Activated naive CD8-positive, alpha-beta T cell (primary cell): ENCODE results near the gene MAB21L2.

Experiments used
- H3K27ac Mint-ChIP-seq: one replicate; pipeline ENCODE4 v1.8.0; 2021; ENCODE audit warnings: mixed read lengths
- H3K27me3 Mint-ChIP-seq: one replicate; pipeline ENCODE4 v1.8.0; 2021; ENCODE audit warnings: mixed read lengths
- H3K36me3 Mint-ChIP-seq: one replicate; pipeline ENCODE4 v1.8.0; 2021; ENCODE audit warnings: mixed read lengths
- H3K4me1 Mint-ChIP-seq: one replicate; pipeline ENCODE4 v1.8.0; 2021; ENCODE audit warnings: low read depth, mixed read lengths
- H3K4me3 Mint-ChIP-seq: one replicate; pipeline ENCODE4 v1.8.0; 2021; ENCODE audit warnings: mild to moderate bottlenecking, mixed read lengths
- H3K9me3 Mint-ChIP-seq: one replicate; pipeline ENCODE4 v1.8.0; 2021; ENCODE audit warnings: low read depth, mixed read lengths

The MAB21L2 gene

GRCh38 chr4:150583287-150584110 lies 1.5 kb downstream of the MAB21L2 start:
- peaks cover 3% of the 10 kb centered on the region for H3K9me3 Mint-ChIP-seq
- H3K36me3 Mint-ChIP-seq = peaks cover 27% of the 10 kb centered on the region
- peaks cover 2% of the 10 kb centered on the region for H3K4me1 Mint-ChIP-seq
- H3K4me3 Mint-ChIP-seq = no peak overlapping the region
- H3K27ac Mint-ChIP-seq = no peak overlapping the region
- H3K27me3 Mint-ChIP-seq = no peaks in the 10 kb centered on the region

- Mint-ChIP-seq H3K4me1 (peaks cover 2% of the 10 kb centered on the region), H3K9me3 (peaks cover 3% of the 10 kb centered on the region), H3K27me3 (no peaks in the 10 kb centered on the region), H3K36me3 (peaks cover 27% of the 10 kb centered on the region), H3K27ac (no peak overlapping the region), H3K4me3 (no peak overlapping the region)
Measured at GRCh38 chr4:150584111-150584915, 2.4 kb downstream of the MAB21L2 start.

GRCh38 chr4:150585611-150586010 lies 3.7 kb downstream of the MAB21L2 start:
- peaks cover 2% of the 10 kb centered on the region for H3K4me1 Mint-ChIP-seq
- no peak overlapping the region for H3K4me3 Mint-ChIP-seq
- H3K9me3 Mint-ChIP-seq = peaks cover under 1% of the 10 kb centered on the region
- H3K36me3 Mint-ChIP-seq = peaks cover 26% of the 10 kb centered on the region
- H3K27me3 Mint-ChIP-seq = no peaks in the 10 kb centered on the region
- H3K27ac Mint-ChIP-seq = peak overlapping the region; percentile 11

GRCh38 chr4:150586162-150586810 lies 4.3 kb downstream of the MAB21L2 start:
- Mint-ChIP-seq H3K4me1 (peaks cover 2% of the 10 kb centered on the region), H3K4me3 (no peak overlapping the region), H3K36me3 (peaks cover 25% of the 10 kb centered on the region), H3K27ac (peak overlapping the region; percentile 54), H3K27me3 (no peaks in the 10 kb centered on the region), H3K9me3 (no peaks in the 10 kb centered on the region)

GRCh38 chr4:150588316-150588715 lies 6.4 kb downstream of the MAB21L2 start:
- peaks cover 20% of the 10 kb centered on the region for H3K36me3 Mint-ChIP-seq
- H3K4me3 Mint-ChIP-seq = no peak overlapping the region
- no peaks in the 10 kb centered on the region for H3K9me3 Mint-ChIP-seq
- H3K4me1 Mint-ChIP-seq = no peaks in the 10 kb centered on the region
- no peaks in the 10 kb centered on the region for H3K27me3 Mint-ChIP-seq
- peak overlapping the region; percentile 2 for H3K27ac Mint-ChIP-seq

- Mint-ChIP-seq H3K27me3 (no peaks in the 10 kb centered on the region), H3K4me3 (no peak overlapping the region), H3K27ac (no peak overlapping the region), H3K4me1 (no peaks in the 10 kb centered on the region), H3K36me3 (peaks cover 17% of the 10 kb centered on the region), H3K9me3 (no peaks in the 10 kb centered on the region)
Measured at GRCh38 chr4:150589157-150589556, 7.2 kb downstream of the MAB21L2 start.

- no peaks in the 10 kb centered on the region for H3K4me1 Mint-ChIP-seq
Measured at GRCh38 chr4:150590631-150591030, 8.7 kb downstream of the MAB21L2 start.

GRCh38 chr4:150591406-150591805 lies 9.5 kb downstream of the MAB21L2 start:
- no peaks in the 10 kb centered on the region for H3K4me1 Mint-ChIP-seq
- no peaks in the 10 kb centered on the region for H3K27me3 Mint-ChIP-seq
- H3K9me3 Mint-ChIP-seq = no peaks in the 10 kb centered on the region
- no peak overlapping the region for H3K27ac Mint-ChIP-seq
- H3K4me3 Mint-ChIP-seq = no peak overlapping the region
- peaks cover 11% of the 10 kb centered on the region for H3K36me3 Mint-ChIP-seq

More at GRCh38 chr4:150590631-150591030, 8.7 kb downstream of the MAB21L2 start:
- Mint-ChIP-seq H3K27me3 (no peaks in the 10 kb centered on the region), H3K9me3 (no peaks in the 10 kb centered on the region), H3K4me3 (no peak overlapping the region), H3K36me3 (peaks cover 12% of the 10 kb centered on the region), H3K27ac (no peak overlapping the region)

- peaks cover 11% of the 10 kb centered on the region for H3K36me3 Mint-ChIP-seq
- H3K27ac Mint-ChIP-seq = no peak overlapping the region
- H3K9me3 Mint-ChIP-seq = no peaks in the 10 kb centered on the region
- no peaks in the 10 kb centered on the region for H3K27me3 Mint-ChIP-seq
- H3K4me1 Mint-ChIP-seq = no peaks in the 10 kb centered on the region
- H3K4me3 Mint-ChIP-seq = no peak overlapping the region
Measured at GRCh38 chr4:150591904-150592303, 10.0 kb downstream of the MAB21L2 start.

- Mint-ChIP-seq H3K27me3 (no peaks in the 10 kb centered on the region), H3K36me3 (peaks cover 10% of the 10 kb centered on the region), H3K9me3 (no peaks in the 10 kb centered on the region), H3K27ac (no peak overlapping the region), H3K4me1 (no peaks in the 10 kb centered on the region), H3K4me3 (no peak overlapping the region)
Measured at GRCh38 chr4:150593996-150594395, 12.0 kb downstream of the MAB21L2 start.

- no peaks in the 10 kb centered on the region for H3K27me3 Mint-ChIP-seq
- no peaks in the 10 kb centered on the region for H3K9me3 Mint-ChIP-seq
- no peaks in the 10 kb centered on the region for H3K4me1 Mint-ChIP-seq
- no peak overlapping the region for H3K27ac Mint-ChIP-seq
- no peak overlapping the region for H3K4me3 Mint-ChIP-seq
- H3K36me3 Mint-ChIP-seq = peaks cover 4% of the 10 kb centered on the region
Measured at GRCh38 chr4:150598909-150599308, 17.0 kb downstream of the MAB21L2 start.

- H3K4me1 Mint-ChIP-seq = no peaks in the 10 kb centered on the region
- peaks cover 4% of the 10 kb centered on the region for H3K36me3 Mint-ChIP-seq
- no peaks in the 10 kb centered on the region for H3K27me3 Mint-ChIP-seq
- no peak overlapping the region for H3K4me3 Mint-ChIP-seq
- no peak overlapping the region for H3K27ac Mint-ChIP-seq
- H3K9me3 Mint-ChIP-seq = no peaks in the 10 kb centered on the region
Measured at GRCh38 chr4:150599547-150599946, 17.6 kb downstream of the MAB21L2 start.

GRCh38 chr4:150600812-150601445 lies 19.0 kb downstream of the MAB21L2 start:
- Mint-ChIP-seq H3K27me3 (no peaks in the 10 kb centered on the region), H3K9me3 (no peaks in the 10 kb centered on the region), H3K4me3 (no peak overlapping the region), H3K4me1 (no peaks in the 10 kb centered on the region), H3K36me3 (peaks cover 4% of the 10 kb centered on the region), H3K27ac (no peak overlapping the region)

GRCh38 chr4:150609131-150609530 lies 27.2 kb downstream of the MAB21L2 start:
- Mint-ChIP-seq H3K27me3 (no peaks in the 10 kb centered on the region), H3K9me3 (no peaks in the 10 kb centered on the region), H3K27ac (no peak overlapping the region), H3K4me1 (no peaks in the 10 kb centered on the region), H3K4me3 (no peak overlapping the region), H3K36me3 (peaks cover 23% of the 10 kb centered on the region)
